Measurements from ENCODE around the gene MROH2A.

The MROH2A gene

DNA sequence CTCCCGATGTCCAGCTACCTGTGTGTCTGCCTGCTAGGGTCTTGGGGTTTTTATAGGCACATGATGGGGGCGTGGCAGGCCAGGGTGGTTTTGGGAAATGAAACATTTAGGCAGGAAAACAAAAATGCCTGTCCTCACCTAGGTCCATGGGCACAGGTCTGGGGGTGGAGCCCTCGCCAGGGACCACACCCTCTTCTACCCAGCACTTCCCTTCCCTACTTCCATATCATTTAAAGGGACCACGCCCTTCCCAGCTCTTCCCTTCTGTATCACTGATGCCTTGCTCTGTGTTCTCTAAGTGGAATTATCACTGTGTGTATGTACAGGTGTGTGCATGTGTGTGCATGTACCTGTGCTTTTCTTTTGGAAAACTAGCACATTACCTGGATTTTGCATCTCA is 11.7 kb upstream of the MROH2A start:
- DNase-seq: no peak

DNA sequence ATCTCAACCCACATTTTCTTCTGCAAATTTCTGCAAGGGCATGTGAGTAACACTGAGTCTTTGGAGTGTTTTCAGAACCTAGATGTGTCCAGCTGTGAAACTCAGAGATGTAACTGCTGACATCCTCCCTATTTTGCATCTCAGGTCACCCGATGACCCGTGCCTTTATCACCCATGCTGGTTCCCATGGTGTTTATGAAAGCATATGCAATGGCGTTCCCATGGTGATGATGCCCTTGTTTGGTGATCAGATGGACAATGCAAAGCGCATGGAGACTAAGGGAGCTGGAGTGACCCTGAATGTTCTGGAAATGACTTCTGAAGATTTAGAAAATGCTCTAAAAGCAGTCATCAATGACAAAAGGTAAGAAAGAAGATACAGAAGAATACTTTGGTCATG is 10.1 kb upstream of the MROH2A start:
- DNase-seq: no peak

DNA sequence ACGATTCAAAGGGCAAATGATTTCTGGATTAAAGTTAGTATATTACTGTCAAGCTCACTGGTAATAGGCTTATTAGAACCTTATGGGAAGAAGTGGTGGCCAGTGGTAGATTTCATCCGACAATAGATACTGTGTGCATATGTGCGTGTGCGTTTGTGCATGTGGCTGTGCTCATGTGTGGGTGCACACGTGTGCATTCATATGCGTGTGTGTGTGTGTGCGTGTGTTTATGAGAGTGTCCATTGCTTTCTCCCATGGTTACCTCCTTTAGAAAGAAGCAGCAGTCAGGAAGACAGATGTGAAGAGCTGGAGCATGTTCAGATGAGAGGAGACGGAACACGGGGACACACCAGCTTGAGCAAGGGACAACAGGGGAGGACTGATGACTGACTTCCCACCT is 8.9 kb upstream of the MROH2A start:
- DNase-seq: no peak

DNA sequence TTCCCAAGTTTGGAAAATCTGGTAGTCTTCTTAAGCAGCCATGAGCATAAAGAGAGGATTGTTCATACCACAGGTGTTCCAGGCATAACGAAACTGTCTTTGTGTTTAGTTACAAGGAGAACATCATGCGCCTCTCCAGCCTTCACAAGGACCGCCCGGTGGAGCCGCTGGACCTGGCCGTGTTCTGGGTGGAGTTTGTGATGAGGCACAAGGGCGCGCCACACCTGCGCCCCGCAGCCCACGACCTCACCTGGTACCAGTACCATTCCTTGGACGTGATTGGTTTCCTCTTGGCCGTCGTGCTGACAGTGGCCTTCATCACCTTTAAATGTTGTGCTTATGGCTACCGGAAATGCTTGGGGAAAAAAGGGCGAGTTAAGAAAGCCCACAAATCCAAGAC is 6.0 kb upstream of the MROH2A start:
- DNase-seq: no peak

DNA sequence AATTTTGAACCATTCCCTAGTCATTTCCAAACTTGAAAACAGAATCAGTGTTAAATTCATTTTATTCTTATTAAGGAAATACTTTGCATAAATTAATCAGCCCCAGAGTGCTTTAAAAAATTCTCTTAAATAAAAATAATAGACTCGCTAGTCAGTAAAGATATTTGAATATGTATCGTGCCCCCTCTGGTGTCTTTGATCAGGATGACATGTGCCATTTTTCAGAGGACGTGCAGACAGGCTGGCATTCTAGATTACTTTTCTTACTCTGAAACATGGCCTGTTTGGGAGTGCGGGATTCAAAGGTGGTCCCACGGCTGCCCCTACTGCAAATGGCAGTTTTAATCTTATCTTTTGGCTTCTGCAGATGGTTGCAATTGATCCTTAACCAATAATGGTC is 5.5 kb upstream of the MROH2A start:
- DNase-seq: no peak

DNA sequence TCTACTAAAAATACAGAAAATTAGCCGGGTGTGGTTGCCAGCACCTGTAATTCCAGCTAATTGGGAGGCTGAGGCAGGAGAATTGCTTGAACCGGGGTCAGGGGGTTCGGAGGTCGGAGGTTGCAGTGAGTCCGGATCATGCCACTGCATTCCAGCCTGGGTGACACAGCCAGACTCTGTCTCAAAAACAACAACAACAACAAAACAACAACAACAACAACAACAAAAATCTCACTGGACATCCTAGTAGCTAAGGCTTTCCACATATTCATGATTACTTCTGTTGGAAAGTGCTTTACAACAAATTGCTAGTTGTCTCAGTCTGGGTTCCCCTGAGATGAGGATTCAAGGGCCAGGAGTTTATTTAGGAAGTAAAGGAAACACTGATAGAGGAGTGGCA is 4.3 kb upstream of the MROH2A start:
- no peak for DNase-seq

DNA sequence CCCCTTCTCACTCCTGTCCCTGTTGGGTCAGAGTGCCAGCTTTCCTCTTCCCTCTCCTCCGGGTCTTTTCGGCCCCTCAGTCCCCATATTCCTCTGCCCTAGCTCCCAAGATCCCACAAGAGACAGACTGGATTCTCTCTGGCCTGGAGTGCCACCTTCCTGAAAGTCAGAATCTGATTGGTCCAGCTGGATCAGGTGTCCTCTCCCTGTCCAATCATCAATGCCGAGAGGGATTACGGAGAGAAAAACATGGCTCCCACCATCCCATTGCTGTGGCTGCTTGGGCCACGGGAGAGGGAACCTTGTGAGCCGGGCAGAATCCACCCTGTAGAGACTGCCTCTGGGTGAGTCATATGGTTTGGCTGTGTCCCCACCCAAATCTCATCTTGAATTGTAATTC is 2.7 kb upstream of the MROH2A start:
- no peak for DNase-seq

DNA sequence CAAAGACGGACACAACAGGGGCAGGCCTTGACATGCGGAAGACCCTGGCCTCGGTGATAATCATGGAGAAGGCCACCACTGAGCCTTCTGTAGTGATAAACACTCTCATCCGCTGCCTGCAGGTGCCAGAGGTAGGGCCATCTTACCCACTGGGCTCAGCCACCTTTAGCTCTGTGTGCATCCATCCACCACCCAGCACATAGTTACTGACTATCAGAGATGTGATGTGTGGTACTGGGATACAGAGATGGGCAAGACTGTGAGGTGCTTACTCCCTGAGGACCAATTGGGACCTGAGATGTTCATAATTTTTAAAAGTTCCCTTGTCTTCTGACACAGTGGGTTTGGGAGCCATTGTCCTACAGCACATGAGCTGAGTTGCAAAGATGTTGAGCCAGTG is 1.6 kb downstream of the MROH2A start:
- DNase-seq: no peak

DNA sequence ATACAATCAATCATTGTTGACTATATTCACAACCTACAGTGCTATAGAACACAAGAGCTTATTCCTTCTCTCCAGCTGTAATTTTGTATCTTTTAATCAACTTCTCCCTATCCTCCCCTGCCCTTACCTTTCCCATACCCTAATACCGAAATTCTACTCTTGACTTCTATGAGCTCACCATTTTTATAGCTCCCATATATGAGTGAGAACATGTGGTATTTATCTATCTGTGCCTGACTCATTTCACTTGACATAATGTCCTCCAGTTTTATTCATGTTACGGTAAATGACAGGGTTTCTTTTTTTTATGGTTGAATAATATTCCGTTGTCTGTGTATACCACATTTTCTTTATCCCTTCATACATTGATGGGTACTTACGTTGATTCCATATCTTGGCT is 2.6 kb downstream of the MROH2A start:
- no peak for DNase-seq

DNA sequence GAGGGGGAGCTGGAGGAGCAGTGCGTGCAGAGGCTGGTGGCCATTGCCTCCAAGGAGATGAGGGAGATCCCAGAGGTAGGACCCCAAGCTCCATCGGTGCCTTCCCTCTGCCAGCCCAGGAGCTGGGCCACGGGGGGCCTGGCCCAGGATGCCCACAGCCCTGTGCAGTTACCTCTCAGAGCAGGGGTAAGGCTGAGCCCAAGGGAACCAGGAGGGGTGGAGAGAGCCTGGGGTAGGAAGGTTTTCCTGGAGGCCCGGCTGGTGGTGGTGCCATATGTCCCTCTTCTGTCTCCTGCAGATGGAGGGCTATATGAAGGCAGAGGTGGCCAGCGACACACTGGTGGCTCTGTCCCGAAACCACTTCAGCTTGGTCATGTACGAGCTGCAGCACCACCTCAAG is 11.4 kb downstream of the MROH2A start:
- no peak for DNase-seq

DNA sequence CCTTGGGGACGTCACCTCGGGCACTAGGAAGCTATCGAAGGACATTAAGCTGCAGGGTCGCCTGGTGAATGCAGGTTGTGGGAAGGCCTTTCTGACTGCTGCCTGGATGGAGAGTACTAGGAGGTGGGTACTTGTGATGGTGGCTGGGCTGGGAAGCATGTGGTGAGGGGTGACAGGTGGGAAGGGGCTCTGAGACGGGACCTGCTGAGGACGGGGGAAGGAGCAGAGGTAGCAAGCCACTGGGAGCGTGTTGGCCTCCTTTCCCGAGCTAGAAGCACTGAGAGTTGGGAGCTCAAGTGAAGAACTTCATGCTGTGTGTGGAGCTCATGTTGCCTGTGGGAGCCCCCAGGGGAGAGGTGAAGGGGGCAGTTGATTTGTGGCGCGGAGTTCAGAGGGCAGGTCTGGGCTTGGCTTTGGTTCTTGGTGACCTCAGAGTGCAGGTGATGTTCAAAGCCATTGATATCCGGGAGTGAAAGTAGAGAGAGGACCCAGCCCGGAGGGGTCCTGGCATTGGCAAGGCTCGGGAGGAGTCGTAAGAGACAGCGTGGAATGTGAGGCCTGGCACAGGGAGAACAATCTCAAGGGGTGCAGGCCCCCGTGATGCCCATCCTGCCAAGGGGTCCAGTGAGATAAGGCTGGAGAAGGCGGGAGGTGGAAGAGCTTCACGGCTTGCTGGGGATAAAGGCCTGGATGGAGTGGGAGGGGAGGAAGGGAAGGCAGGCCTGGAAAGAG is 13.2 kb downstream of the MROH2A start:
- DNase-seq: no peak

DNA sequence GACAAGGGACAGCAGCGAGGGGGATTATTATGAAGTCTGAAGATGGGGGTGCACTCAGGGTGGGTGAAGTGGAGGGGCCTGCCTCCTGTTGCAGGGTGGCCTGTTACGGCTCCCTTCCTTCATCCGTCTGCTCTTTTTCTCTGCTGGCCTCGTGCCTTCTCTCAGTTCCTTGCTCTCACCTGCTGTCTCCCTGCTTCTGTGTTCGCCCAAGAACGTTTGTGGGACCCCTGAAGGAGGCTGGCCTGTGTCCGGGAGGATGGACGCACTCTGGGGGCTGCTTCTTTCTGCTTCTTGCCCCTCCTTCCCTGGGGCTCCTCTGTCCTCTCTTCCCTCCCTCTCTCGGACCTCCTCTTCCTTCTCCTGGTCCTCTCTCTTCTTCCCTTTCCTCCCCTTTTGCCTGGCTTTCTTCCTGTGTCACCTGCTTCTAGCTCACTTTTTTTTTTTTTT is 13.8 kb downstream of the MROH2A start:
- no peak for DNase-seq

DNA sequence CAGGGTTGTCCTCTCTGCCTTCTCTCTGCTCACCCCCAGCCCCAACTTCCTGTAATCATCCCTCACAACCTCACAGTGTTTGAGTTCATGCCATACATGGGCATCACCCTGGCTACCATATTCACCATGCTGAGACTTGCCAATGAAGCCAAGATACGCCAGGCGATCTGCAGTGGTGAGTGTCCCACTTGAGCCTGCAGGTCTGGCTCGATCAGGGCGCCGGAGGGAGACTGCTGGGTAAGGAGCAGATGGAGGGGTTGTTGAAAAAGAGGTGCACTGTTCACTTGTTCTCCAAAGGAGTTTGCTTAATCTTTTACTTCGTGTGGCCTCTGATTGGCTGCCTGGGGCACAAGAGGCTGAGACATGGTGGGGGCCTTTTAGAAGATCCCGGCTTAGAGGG is 14.6 kb downstream of the MROH2A start:
- no peak for DNase-seq

DNA sequence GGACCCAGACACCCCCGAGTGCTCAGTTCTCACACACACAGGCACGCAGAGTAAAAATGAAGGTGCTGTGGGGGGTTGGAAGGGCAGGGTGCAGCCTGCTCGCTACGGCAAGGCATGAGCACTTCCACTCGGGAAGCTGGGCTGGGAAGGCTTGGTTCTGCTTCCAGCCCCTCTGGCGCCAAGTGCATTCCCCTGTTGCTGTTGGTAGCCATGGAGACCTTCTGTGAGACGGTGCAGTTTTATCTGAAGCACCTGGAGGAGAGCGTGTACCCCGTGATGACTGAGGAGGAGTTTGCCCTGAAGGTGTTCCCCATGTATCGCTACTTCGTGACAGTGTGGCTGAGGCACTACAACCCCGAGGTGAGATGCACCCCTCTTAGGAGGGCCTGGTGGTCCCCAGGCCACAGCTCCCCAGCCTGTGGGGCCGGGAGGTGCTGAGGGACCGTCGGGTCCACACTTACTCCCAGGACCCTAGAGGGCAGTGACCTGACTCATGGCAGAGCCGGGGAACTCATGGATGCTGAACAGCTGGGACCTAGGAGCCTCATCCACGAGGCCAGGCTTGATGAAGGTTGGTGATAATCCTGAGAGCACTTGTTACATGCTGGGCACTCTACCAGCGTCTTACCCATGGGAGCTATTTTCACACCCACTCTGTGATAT is 15.5 kb downstream of the MROH2A start:
- DNase-seq: no peak

DNA sequence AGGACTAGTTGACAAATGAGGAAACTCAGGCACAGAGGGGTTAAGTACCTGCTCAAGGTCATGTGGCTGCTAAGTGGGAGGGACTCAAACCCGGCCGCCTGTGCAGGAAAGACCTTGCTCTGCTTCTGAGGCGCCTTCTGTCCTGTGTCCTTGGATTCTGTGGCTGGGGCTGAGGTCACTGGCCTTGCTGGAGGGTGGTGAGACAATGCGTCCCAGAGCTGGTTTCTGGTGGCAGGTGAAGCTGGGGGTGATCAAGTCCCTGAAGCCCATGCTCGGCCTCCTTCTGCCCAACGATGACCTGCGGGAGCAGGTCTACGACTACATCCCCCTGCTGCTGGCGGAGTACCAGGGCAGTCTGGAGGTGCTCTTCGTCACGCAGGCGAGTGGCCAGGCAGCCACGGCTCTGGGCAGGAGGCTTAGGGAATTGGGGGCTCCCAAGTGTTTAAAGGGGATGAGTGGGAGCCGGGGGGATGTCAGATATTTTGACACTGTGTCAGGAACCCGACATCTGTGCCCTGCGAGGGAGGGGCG is 16.1 kb downstream of the MROH2A start:
- no peak for DNase-seq

DNA sequence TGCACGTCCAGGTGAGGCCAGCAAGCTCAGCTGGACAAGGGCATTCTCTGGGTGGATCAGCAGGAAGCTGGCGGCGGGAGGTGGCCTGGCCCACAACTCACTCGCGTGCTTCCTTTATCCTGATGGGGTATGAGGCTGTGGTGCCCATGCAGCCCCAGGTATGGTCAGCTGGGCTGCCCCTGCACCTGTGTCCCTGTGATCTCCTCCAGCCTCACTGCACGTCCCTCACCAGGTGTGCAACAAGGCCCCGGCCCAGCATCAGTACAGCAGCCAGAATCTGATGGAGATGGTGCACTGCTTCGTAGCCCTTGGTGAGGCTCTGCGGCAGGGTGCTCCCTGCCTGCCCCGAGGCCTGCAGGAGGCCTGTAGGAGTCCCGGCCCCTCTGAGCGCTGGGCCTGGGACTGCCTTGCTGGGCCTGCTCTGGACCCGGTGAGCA is 17.6 kb downstream of the MROH2A start:
- DNase-seq: no peak

DNA sequence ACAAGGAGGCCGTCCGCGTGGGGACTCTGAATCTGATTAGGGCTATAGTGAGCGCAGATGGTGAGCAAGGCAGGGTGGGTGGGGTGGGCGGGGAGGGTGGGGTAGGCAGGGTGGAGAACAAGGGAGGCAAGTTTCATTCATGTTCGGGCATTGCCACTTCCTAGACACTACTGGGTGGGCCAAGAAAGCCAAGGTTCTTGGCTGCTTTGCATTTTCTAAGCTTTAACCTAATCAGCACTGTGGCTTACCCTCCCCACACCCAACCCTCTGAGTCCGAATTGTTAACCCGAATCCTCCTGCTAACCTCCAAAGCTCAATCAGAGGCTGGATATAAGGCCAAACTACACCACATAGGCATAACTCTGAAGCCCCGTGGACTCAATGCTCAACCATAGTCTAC is 18.1 kb downstream of the MROH2A start:
- no peak for DNase-seq

DNA sequence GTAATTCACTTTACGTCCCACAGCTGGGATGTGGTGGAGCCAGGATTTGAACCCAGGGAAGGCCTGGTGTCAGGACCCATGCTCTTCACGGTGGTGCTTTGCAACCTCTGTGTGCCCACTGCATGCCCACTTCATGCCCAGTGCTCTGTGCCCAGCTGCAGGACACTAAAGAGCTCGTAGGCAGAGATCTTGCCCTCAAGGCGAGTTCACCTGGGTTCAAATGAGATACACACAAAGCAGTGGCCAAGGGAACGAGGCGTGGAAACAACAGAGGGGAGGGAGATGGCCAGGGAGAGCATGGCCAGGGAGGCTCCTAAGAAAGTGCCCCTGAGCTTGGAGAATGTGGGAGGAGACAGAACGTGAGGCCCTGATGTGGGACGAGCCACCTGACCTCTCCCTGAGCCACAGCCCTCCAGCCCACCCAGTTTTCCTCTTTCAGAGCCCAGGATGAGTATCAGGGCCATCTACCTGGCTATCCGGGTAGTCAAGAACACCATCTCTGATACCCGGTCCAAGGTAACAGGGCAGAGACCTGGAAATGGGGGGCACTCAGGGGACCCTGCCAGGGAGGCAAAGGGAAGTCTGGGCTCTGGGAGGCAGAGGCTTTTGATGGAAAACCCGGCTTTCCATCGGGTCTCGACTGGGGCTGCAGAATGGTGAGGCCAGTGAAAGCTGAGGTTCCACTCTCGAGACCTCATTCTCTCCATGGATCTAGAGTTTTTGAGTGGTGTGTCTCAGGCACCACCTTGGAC is 20.4 kb downstream of the MROH2A start:
- no peak for DNase-seq

DNA sequence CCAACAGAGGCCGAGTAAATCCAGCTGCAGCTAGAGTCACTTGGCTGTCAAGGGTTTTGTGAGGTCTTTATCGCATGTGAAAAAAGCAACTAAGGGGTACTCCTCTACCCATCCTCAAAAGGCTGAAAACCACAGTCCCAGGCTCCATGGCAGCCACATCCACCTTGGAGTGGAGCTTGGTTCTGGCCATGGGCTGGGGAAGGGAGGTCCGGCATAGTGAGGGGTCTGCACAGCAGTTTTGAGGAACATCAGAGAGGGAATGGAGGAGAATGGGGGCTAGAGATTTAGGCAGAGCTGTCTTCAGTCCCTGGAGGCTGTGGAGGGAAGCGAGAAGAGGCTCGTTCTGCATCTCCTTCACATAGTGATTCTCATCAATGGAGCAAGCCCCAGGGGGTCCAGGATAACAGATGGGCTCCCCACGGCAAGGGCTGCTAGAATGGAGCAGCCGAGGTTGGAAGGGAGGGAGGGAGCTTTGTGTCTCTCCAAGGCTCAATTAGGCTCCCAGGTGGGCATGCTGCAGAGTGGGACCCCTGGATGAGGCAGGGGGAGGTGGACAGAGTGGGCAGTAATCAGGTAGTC is 21.0 kb downstream of the MROH2A start:
- DNase-seq: no peak

DNA sequence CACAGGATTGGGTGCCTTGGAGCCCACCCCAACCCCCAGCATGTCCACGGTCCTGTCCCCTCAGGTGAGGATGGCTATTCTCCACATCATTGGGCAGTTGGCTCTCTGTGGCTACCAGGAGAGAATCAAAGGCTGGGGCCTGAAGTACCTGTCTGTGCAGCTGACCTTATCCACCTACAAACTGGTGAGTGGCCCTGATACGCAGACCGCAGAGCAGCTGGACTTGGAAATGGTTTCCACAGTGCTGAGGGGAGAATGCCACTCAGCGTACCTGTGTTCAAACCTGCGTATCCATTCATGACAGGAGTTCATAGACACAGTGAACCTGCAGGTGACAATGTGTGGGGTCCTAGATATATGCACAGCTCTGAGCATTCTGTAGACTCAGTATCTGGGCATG is 21.6 kb downstream of the MROH2A start:
- no peak for DNase-seq

DNA sequence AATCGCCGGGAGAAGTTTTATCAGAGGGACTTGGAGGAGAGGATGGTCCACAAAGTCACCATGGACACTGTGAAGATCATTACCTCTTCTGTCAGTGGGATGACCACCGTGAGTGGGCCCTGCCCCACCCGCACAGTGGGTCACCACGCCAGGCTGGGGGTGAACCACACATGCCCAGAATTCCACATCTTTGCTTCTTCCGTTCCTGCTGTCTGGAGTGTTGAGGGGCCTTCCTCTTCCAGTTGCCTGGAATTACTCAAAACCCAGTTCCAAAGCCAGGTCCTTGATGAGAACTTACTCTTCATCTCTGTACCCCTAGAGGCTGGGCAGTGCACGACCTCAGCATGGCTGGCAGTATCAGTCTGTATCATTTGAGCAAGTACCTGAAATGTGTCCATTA is 22.1 kb downstream of the MROH2A start:
- no peak for DNase-seq

DNA sequence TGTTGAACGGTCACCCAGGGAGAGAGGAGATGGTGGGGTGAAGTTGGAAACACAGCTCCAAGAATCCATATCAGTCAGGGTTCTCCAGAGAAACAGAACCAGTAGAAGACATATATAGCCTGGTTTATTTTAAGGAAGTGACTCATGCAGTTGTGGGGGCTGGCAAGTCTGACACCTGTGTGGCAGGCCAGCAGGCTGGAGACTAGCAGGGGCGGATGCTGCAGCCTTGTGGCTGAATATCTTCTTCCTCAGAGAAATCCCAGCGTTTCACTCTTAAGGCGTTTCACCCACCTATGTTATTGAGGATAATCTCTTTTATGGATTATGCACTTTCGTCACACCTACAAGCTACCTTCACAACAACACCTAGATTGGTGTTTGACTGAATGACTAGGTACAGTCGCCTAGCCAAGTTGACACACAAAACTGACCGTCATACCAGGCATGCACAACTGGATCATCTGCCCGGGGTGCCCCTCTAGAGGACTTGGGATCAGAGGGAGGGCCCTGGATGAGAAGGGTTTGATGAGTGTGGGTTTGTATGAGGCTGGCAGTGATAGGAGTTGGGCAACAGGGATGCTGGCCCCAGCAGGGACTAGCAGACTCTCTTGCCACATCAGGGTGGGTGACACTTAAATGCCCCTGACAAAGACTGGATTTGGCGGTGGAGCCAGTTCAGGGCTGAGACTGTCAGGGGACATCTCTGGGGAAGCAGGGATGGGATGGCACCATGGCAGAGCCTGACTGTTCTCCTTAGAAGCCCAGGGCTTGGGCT is 23.4 kb downstream of the MROH2A start:
- no peak for DNase-seq
